KOPT-K1 (cell line): ENCODE results near the gene SLC7A6OS.
A peak's percentile ranks its signal among the peaks of the same experiment; 100 is the strongest.
"Not testable (repeated sequence)": the region's sequence is repeated elsewhere in the genome, so short reads cannot be mapped to it uniquely, and the experiment has no call there.

ENCODE experiments used
- H3K27ac ChIP-seq: fragments of 200-600 bp; sonication (generic); 2 replicates; pipeline ENCODE4 v1.5.1; 2016; ENCODE audit warnings: antibody characterized with exemption, mild to moderate bottlenecking, low read depth, low read length; ENCODE audit not compliant: poor library complexity, severe bottlenecking
- H3K36me3 ChIP-seq: fragments of 200-600 bp; sonication (generic); 2 replicates; pipeline ENCODE4 v1.5.1; 2017; ENCODE audit warnings: antibody characterized with exemption, mild to moderate bottlenecking, low read length, moderate library complexity; ENCODE audit not compliant: insufficient read depth
- H3K9me3 ChIP-seq: fragments of 200-600 bp; sonication (generic); 2 replicates; pipeline ENCODE4 v1.5.1; 2017; ENCODE audit warnings: antibody characterized with exemption, low read length, mild to moderate bottlenecking; ENCODE audit not compliant: insufficient read depth, poor library complexity, severe bottlenecking

The SLC7A6OS gene

GRCh38 chr16:68296291-68296690 is 14.5 kb downstream of the SLC7A6OS start:
- Histone ChIP-seq H3K9me3 (no peaks in the 10 kb centered on the region), H3K36me3 (peaks cover 99% of the 10 kb centered on the region), H3K27ac (no peak overlapping the region)

DNA sequence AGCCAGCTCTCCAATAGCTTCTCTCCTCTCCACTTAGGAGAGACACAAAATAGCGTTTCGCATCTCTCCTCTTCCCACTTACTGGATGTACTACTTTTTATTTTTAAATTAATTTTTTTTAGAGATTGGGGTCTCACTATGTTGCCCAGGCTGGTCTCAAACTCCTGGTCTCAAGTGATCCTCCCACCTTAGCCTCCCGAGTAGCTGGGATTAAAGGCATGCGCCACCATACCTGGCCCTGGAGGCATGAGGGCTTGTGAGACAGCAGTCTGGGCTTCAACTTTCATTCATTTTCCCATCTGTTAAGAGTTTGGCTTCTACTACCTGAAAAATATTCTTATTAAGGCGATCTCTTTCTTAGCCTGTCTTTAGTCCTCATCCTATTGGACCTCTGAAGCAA is 18.3 kb downstream of the SLC7A6OS start:
- Histone ChIP-seq H3K9me3 (no peaks in the 10 kb centered on the region), H3K27ac (no peak overlapping the region), H3K36me3 (peaks cover 78% of the 10 kb centered on the region)

GRCh38 chr16:68291227-68291626 is 19.5 kb downstream of the SLC7A6OS start:
- Histone ChIP-seq H3K27ac (no peak overlapping the region), H3K36me3 (peaks cover 66% of the 10 kb centered on the region)

DNA sequence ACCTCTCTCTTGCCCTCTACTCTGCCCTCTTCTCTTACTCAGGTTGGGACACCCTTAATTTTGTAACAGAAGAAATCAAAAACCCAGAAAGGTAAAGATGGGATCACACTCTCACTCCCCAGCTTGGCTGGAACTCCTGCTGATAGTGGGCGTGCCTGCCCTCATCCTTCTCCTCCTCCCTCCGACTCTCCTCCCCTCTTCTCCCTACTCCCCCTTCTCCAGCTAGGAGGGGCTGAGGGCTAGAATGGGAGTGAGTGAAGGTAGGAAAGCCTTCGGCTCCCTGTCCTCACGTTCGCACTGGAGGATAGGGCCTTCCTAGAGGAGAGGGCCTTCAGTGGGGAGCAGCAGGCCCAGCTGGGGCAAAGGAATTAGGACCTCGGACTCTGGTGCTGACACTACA is 20.3 kb downstream of the SLC7A6OS start:
- peak overlapping the region; percentile 8 for H3K27ac ChIP-seq
- H3K36me3 ChIP-seq, result peaks cover 58% of the 10 kb centered on the region
- H3K9me3 ChIP-seq, result no peaks in the 10 kb centered on the region

More at GRCh38 chr16:68291227-68291626, 19.5 kb downstream of the SLC7A6OS start:
- no peaks in the 10 kb centered on the region for H3K9me3 ChIP-seq

- peaks cover 51% of the 10 kb centered on the region for H3K36me3 ChIP-seq
- H3K9me3 ChIP-seq, result no peaks in the 10 kb centered on the region
- H3K27ac ChIP-seq, result peak overlapping the region; percentile 21
These were observed 21.0 kb downstream of the SLC7A6OS start for GRCh38 chr16:68289621-68290329.

- Histone ChIP-seq H3K27ac (peak overlapping the region; percentile 21), H3K9me3 (no peaks in the 10 kb centered on the region), H3K36me3 (peaks cover 45% of the 10 kb centered on the region)
These were observed 21.5 kb downstream of the SLC7A6OS start for GRCh38 chr16:68289202-68289601.

DNA sequence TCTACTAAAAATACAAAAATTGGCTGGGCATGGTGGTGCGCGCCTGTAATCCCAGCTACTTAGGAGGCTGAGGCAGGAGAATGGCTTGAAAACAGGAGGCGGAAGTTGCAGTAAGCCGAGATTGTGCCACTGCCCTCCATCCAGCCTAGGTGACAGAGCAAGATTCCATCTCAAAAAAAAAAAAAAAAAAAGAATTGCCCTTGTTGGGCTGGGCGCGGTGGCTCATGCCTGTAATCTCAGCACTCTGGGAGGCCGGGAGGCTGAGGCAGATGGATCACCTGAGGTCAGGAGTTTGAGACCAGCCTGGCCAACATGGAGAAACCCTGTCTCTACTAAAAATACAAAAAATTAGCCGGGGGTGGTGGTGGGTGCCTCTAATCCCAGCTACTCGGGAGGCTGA is 21.9 kb downstream of the SLC7A6OS start:
- peaks cover 41% of the 10 kb centered on the region for H3K36me3 ChIP-seq
- not testable (repeated sequence) for H3K27ac ChIP-seq, H3K9me3 ChIP-seq

DNA sequence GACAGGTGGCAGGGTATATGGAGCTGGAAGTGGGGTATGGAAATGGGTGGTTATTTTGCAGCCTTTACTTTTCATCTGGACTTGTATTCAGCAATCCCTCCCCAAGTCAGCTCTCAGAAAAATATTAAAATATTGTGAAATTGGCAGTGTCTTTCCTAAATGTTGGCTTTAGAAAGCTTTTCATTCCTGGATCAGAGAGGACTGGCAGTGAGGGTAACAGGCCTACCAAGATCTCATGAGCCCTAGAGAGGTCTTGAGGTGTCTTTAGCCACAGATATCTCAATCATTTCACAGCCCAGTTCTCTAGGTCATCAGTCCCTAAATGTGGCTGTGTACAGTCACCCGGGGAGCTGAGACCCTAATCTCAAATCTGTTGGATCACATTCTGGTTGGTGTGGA is 22.5 kb downstream of the SLC7A6OS start:
- Histone ChIP-seq H3K9me3 (no peaks in the 10 kb centered on the region), H3K27ac (peak overlapping the region; percentile 86), H3K36me3 (peaks cover 36% of the 10 kb centered on the region)

DNA sequence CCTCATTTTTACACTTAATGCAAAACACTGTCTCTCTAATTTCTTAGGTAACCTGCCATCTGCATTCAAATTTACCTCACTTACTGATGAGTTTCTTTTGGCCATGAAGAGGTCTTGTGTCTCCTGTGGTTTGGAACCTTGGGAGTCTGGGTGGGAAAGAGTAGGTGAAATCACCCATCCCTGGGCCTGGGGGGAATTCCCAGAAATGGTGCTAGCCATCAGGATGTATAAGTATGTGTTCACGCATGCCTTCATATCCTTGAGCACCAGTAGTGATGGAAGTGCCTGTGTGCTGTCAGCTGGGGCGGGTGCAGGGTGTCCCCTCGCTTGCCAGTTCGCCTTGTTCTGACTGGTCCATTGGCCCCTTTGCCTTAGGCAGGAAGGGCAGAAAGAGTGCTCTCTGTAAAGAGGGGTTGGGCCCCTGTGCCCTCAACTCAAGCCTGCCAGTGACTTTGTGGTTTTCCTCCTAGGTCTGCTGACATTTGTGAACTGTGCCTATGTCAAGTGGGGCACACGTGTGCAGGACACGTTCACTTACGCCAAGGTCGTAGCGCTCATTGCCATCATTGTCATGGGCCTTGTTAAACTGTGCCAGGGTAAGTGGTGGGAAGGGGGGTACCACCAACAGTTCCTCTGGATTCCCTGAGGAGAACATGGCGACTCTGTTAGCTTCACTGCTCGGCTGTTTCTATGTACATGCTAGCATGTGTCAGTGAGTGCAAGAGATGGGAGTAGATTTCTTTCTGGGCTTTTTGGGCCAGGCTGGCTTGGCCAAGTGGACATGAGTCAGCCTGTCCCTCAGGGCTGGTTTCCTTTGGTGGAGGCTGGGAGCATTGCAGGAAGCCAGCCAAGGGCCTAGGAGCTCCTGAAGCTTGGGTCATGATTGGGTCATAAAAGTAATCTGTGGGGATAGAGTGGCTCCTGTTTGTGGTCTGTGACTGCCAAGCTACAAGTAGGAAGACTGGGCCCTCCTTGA is 23.2 kb downstream of the SLC7A6OS start:
- no peaks in the 10 kb centered on the region for H3K9me3 ChIP-seq

GRCh38 chr16:68286153-68287074 is 24.3 kb downstream of the SLC7A6OS start:
- Histone ChIP-seq H3K36me3 (peaks cover 31% of the 10 kb centered on the region), H3K27ac (peak overlapping the region; percentile 86), H3K9me3 (no peaks in the 10 kb centered on the region)

More for the DNA sequence above, 23.2 kb downstream of the SLC7A6OS start:
- Histone ChIP-seq H3K36me3 (peaks cover 33% of the 10 kb centered on the region), H3K27ac (peak overlapping the region; percentile 86)

GRCh38 chr16:68285683-68286082 is 25.1 kb downstream of the SLC7A6OS start:
- Histone ChIP-seq H3K27ac (peak overlapping the region; percentile 86), H3K36me3 (peaks cover 24% of the 10 kb centered on the region)

GRCh38 chr16:68284847-68285246 is 25.9 kb downstream of the SLC7A6OS start:
- H3K27ac ChIP-seq, result peak overlapping the region; percentile 86
- no peaks in the 10 kb centered on the region for H3K9me3 ChIP-seq
- peaks cover 21% of the 10 kb centered on the region for H3K36me3 ChIP-seq

More at GRCh38 chr16:68285683-68286082, 25.1 kb downstream of the SLC7A6OS start:
- no peaks in the 10 kb centered on the region for H3K9me3 ChIP-seq

DNA sequence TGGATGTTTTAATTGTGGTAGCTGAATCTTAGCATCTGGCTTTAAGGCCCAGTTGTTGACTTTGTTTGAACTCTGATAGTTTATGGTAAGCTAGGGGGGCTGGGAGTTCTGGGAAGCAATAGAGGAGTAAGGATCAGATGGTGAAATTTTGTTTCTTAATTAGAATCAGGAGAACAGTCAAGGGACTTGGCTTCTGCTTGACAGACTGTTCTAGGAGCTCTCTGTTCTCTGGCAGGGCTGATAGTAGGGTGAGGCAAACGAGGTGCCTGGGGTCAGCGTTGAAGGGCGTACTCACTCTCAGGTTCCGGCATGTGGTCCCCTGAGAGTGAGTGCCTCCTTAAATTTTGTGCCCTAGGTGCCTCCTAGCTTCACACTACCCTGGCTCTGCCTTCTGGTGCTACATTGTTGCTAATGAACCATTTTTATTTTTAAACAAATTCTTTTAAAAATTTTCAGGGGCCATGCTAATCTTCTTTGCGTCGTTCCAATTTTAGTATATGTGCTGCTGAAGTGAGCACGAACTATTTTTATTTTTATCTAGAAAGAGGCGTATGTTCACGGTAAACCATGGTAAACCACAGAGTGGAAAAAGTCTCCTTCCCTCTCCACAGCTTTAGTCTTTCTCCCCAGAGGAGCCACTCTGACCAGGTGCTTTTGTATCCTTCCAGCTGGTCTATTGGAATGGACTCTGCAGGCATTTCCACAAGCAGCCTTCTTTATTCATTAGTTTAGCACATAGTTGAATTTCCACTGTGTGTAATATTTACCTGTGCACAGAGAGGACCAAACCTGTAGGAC is 26.7 kb downstream of the SLC7A6OS start:
- Histone ChIP-seq H3K36me3 (peaks cover 30% of the 10 kb centered on the region), H3K27ac (peak overlapping the region; percentile 86)

DNA sequence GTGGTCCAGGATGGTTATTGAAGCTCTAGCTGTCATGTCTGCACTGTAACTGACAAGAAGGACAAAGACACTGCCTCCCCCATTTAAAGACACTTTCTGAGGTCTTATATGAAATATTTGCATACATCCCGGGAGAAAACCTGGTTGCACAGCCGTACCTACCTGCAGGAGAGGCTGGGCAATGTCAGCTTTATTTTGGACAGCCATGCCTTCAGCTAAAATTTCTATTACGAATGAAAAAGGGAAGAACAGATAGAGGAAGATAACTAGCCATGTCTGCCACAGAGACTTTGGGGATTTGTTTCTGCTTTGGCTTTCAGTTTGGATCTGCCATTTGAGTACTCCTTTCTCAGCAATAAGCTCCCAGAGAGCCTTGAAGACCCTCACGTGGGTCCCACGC is 27.4 kb downstream of the SLC7A6OS start:
- peak overlapping the region; percentile 86 for H3K27ac ChIP-seq
- H3K9me3 ChIP-seq, result no peaks in the 10 kb centered on the region
- H3K36me3 ChIP-seq, result peaks cover 28% of the 10 kb centered on the region

More for the DNA sequence above, 26.7 kb downstream of the SLC7A6OS start:
- no peaks in the 10 kb centered on the region for H3K9me3 ChIP-seq
